ENCODE data around the gene SYPL2. TPM values are rescaled to one million over a fixed set of nuclear protein-coding genes. Genes with fewer than 3 reads are reported as not detected.

SYPL2 gene
- total and polyA plus RNA-seq, 7 experiments from 2014 or later = 0.43 TPM; not detected in 6

DNA sequence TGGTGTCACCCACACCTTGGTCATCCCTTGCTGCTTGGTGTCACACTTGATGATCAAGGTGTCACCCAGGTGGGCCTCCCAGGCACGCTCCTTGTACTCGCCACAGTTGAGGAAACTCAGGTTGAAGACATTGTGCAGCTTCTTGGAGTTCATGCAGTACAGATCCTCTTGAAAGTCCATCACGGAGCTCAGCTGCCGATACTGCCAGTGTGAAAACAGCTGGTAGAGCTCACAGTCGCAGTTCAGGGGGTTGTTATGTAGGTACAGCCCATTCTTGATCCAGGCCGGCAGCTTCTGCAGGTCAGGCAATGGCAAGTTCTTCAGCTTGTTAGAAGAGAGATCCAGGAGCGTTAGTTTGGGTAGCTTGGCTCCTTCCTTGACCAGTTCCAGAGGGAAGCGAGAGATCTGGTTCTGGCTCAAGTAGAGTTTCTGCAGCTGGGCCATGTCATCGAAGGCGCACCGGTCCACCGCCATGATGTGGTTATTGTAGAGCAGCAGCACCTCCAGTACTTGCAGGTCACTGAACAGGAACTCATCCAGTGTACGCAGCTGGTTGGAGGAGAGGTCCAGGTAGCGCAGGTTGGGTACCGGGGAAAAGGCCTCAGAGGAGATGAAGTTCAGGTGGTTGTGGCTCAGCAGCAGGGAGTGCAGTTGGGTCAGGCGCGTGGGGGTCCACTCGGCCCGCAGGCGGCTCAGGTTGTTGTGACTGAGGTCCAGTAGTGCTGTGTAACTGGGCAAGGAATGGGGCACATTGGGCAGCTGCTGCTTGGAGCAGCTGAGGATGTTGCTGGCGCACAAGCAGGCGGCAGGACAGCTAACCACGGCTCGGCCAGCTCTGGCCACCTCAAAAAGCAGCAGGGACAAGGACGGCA is 41.9 kb downstream of the SYPL2 start:
- Mint-ChIP-seq H3K36me3 (peaks cover 7 to 40% (median 26%) of the 10 kb centered on the region in 5 donors), H3K27me3 (peaks cover 0 to 44% (median 0%) of the 10 kb centered on the region in 5 donors), H3K9me3 (peaks cover 0 to 41% (median 5%) of the 10 kb centered on the region in 11 donors), H3K27ac (peak overlapping the region in 8 of 9 donors; percentile 88 to 99 (median 96)), H3K4me1 (peaks cover 45 to 82% (median 77%) of the 10 kb centered on the region in 7 donors), H3K4me3 (peak overlapping the region; percentile 84 to 95 (median 92))
- ChIA-PET CTCF (interaction anchor here (0.5 to 32.6 kb wide), 4 partner anchors 15 to 501 kb away, joined by 3 to 1240 read pairs (median 210); partner anchors contain the start of genes ATXN7L2, CYB561D1 and GPR61), POLR2A (interaction anchor here (1.2 to 29.8 kb wide), 3 partner anchors 14 to 522 kb away, joined by 4 to 520 read pairs (median 478); partner anchors contain the start of genes ATXN7L2 and CYB561D1)
- no peak for ATAC-seq
- Histone ChIP-seq H3K9me3 (ENCODE audit: control insufficient read depth in 2 of 3, low read length in 3 of 3) (peaks cover 0 to 19% (median 0%) of the 10 kb centered on the region in 3 experiments), H3K36me3 (ENCODE audit: control insufficient read depth in 2 of 3, insufficient read depth in 3 of 3, low read length in 3 of 3) (peaks cover 0 to 30% (median 0%) of the 10 kb centered on the region in 3 experiments), H3K4me3 (ENCODE audit: low read length) (peak overlapping the region; percentile 75), H3K27me3 (ENCODE audit: control insufficient read depth in 2 of 2, insufficient read depth in 2 of 2, low read length in 2 of 2) (no peaks in the 10 kb centered on the region), H3K27ac (ENCODE audit: low read depth, low read length) (peak overlapping the region; percentile 81), H3K4me1 (ENCODE audit: control insufficient read depth in 2 of 2, insufficient read depth in 2 of 2, low read length in 2 of 2) (peaks cover 29 to 59% of the 10 kb centered on the region in 2 donors)
- intact Hi-C loops (cut with micrococcal nuclease) = loop anchor here in 1 of 2 donors (10.0 kb wide), 1 partner anchor 543 kb away; the partner anchor contains the start of gene CLCC1
- DNase-seq = no peak

DNA sequence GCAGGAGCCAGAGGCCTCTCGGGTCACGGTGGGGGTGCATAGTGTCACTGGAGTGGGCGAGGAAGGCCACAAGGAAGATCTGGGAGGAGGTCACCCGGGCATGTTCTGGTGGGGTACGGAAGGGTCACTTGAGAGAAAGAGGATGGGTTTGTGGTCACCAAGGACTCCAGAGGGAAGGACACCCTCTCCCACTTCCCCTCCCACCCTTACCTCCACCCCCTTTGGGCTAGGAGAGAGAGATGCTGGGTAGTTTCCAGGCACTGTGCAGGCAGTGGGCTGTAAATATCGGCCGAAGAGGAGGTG is 42.5 kb downstream of the SYPL2 start:
- no peaks in the 10 kb centered on the region for H3K27me3 ChIP-seq (ENCODE audit: control insufficient read depth in 2 of 2, insufficient read depth in 2 of 2, low read length in 2 of 2)
- Mint-ChIP-seq H3K4me3 (peak overlapping the region; percentile 84 to 95 (median 92)), H3K27ac (peak overlapping the region in 8 of 9 donors; percentile 88 to 99 (median 96)), H3K9me3 (peaks cover 0 to 41% (median 5%) of the 10 kb centered on the region in 11 donors), H3K36me3 (peaks cover 7 to 40% (median 24%) of the 10 kb centered on the region in 5 donors), H3K27me3 (peaks cover 0 to 47% (median 0%) of the 10 kb centered on the region in 5 donors), H3K4me1 (peaks cover 41 to 81% (median 74%) of the 10 kb centered on the region in 7 donors)
- DNase-seq (no peak), ATAC-seq (peak; percentile 1)
- ChIA-PET POLR2A (interaction anchor here (1.4 to 29.8 kb wide), 3 partner anchors 15 to 39 kb away, joined by 4 to 520 read pairs (median 478); partner anchors contain the start of genes ATXN7L2, CYB561D1 and GNAI3), CTCF (interaction anchor here (1.2 to 32.6 kb wide), 4 partner anchors 16 to 232 kb away, joined by 3 to 1240 read pairs (median 210); partner anchors contain the start of genes ATXN7L2, CYB561D1 and GPR61)
- peak overlapping the region; percentile 81 for H3K27ac ChIP-seq (ENCODE audit: low read depth, low read length)
- intact Hi-C loops (cut with micrococcal nuclease) = loop anchor here in 1 of 2 donors (1.0 to 10.0 kb wide), 3 partner anchors 15 to 544 kb away; partner anchors contain the start of genes ATXN7L2, CLCC1 and CYB561D1
- H3K4me1 ChIP-seq (ENCODE audit: control insufficient read depth in 2 of 2, insufficient read depth in 2 of 2, low read length in 2 of 2) = peaks cover 27 to 59% of the 10 kb centered on the region in 2 donors
- H3K36me3 ChIP-seq (ENCODE audit: control insufficient read depth in 2 of 3, insufficient read depth in 3 of 3, low read length in 3 of 3) = peaks cover 0 to 30% (median 0%) of the 10 kb centered on the region in 3 experiments
- H3K9me3 ChIP-seq (ENCODE audit: control insufficient read depth in 2 of 3, low read length in 3 of 3) = peaks cover 0 to 19% (median 0%) of the 10 kb centered on the region in 3 experiments
- H3K4me3 ChIP-seq (ENCODE audit: low read length) = peak overlapping the region; percentile 75

GRCh38 chr1:109509176-109510134 is 43.1 kb downstream of the SYPL2 start, which contains the start of gene AMIGO1:
AMIGO1 (minus strand) TSS chr1:109509727; CDS start chr1:109508912, 815 bp downstream.
- Mint-ChIP-seq H3K27ac (peak within 1 kb of the TSS in 8 of 9 donors; percentile 94 to 99 (median 98)), H3K9me3 (peaks cover 0 to 41% (median 5%) of the 10 kb centered on the region in 11 donors), H3K4me3 (peak within 1 kb of the TSS; percentile 91 to 97 (median 96)), H3K36me3 (peaks cover 4 to 39% (median 22%) of the 10 kb centered on the region in 5 donors), H3K27me3 (peaks cover 0 to 47% (median 0%) of the 10 kb centered on the region in 5 donors), H3K4me1 (peaks cover 37 to 75% (median 68%) of the 10 kb centered on the region in 7 donors)
- Histone ChIP-seq H3K27me3 (ENCODE audit: control insufficient read depth in 2 of 2, insufficient read depth in 2 of 2, low read length in 2 of 2) (no peaks in the 10 kb centered on the region), H3K4me1 (ENCODE audit: control insufficient read depth in 2 of 2, insufficient read depth in 2 of 2, low read length in 2 of 2) (peaks cover 22 to 58% of the 10 kb centered on the region in 2 donors), H3K27ac (ENCODE audit: low read depth, low read length) (peak within 1 kb of the TSS; percentile 81), H3K9me3 (ENCODE audit: control insufficient read depth in 2 of 3, low read length in 3 of 3) (peaks cover 0 to 19% (median 0%) of the 10 kb centered on the region in 3 experiments), H3K4me3 (ENCODE audit: low read length) (peak within 1 kb of the TSS; percentile 75), H3K36me3 (ENCODE audit: control insufficient read depth in 2 of 3, insufficient read depth in 3 of 3, low read length in 3 of 3) (peaks cover 0 to 30% (median 0%) of the 10 kb centered on the region in 3 experiments)
- intact Hi-C loops (cut with micrococcal nuclease) = loop anchor here (1.0 to 10.0 kb wide), 4 partner anchors 7 to 545 kb away; partner anchors contain the start of genes ATXN7L2 (in 1 of the 2), CLCC1 (in 1 of the 2) and CYB561D1 (in 1 of the 2)
- ATAC-seq (peak; percentile 88), DNase-seq (peak; percentile 61 to 76 (median 71))
- ChIA-PET CTCF (interaction anchor here (1.2 to 32.6 kb wide), 4 partner anchors 16 to 232 kb away, joined by 3 to 1240 read pairs (median 210); partner anchors contain the start of genes ATXN7L2, CYB561D1 and GPR61), POLR2A (interaction anchor here (0.9 to 29.8 kb wide), 5 partner anchors 9 to 39 kb away, joined by 3 to 520 read pairs (median 4); partner anchors contain the start of genes ATXN7L2, CYB561D1 and GNAI3)

DNA sequence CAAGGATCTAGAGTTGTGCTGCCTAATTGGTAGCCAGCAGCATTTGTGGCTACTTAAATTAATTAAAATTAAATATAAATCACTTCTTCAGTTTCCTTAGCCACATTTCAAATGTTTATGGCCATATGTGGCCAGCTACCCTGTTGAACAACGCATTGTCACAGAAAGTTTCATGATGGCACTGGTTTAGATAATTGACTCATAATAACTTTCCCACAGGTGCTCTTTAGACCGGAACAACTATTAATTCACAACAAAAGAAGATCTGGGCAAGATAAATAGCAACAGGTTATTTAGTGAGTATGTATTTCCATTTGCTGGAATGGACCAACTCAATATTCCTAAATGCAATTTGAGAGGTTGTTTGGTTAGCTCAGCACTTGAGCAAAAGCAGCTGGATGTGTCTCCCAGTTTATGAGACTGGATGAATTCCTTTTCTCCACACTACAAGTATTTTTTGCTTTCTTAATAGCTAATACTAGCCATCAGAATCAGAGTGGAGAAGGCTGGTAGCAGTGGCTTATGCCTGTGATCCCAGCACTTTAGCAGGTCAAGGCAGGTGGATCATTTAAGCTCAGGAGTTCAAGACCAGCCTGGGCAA is 46.9 kb downstream of the SYPL2 start:
- H3K36me3 Mint-ChIP-seq = peaks cover 3 to 5% (median 4%) of the 10 kb centered on the region in 5 donors
- peaks cover 19 to 45% (median 33%) of the 10 kb centered on the region in 7 donors for H3K4me1 Mint-ChIP-seq
- peaks cover 0 to 4% (median 0%) of the 10 kb centered on the region in 3 experiments for H3K36me3 ChIP-seq (ENCODE audit: control insufficient read depth in 2 of 3, insufficient read depth in 3 of 3, low read length in 3 of 3)
- no peak overlapping the region for H3K4me3 Mint-ChIP-seq
- no peak overlapping the region for H3K27ac ChIP-seq (ENCODE audit: low read depth, low read length)
- peaks cover 0 to 10% (median under 1%) of the 10 kb centered on the region in 11 donors for H3K9me3 Mint-ChIP-seq
- intact Hi-C loops (cut with micrococcal nuclease) = no loop called here
- ChIA-PET CTCF (interaction anchor here (0.6 to 32.6 kb wide), 3 partner anchors 20 to 1001 kb away, joined by 3 to 1240 read pairs (median 417); partner anchors contain the start of genes ATXN7L2, CYB561D1 and GPR61), POLR2A (interaction anchor here (0.9 to 29.8 kb wide), 4 partner anchors 17 to 87 kb away, joined by 3 to 478 read pairs (median 6); partner anchors contain the start of genes ATXN7L2, CYB561D1 and PSMA5)
- no peaks in the 10 kb centered on the region for H3K27me3 ChIP-seq (ENCODE audit: control insufficient read depth in 2 of 2, insufficient read depth in 2 of 2, low read length in 2 of 2)
- ATAC-seq = no peak
- peaks cover 0 to 50% (median 0%) of the 10 kb centered on the region in 5 donors for H3K27me3 Mint-ChIP-seq
- H3K4me1 ChIP-seq (ENCODE audit: control insufficient read depth in 2 of 2, insufficient read depth in 2 of 2, low read length in 2 of 2) = peaks cover 13 to 29% of the 10 kb centered on the region in 2 donors
- peak overlapping the region in 2 of 9 donors; percentile 31 to 51 for H3K27ac Mint-ChIP-seq
- DNase-seq = no peak
- no peak overlapping the region for H3K4me3 ChIP-seq (ENCODE audit: low read length)
- H3K9me3 ChIP-seq (ENCODE audit: control insufficient read depth in 2 of 3, low read length in 3 of 3) = no peaks in the 10 kb centered on the region

GRCh38 chr1:109514846-109515245 is 48.5 kb downstream of the SYPL2 start:
- peaks cover 6 to 20% of the 10 kb centered on the region in 2 donors for H3K4me1 ChIP-seq (ENCODE audit: control insufficient read depth in 2 of 2, insufficient read depth in 2 of 2, low read length in 2 of 2)
- Mint-ChIP-seq H3K4me3 (no peak overlapping the region), H3K4me1 (peaks cover 8 to 33% (median 24%) of the 10 kb centered on the region in 7 donors), H3K27me3 (peaks cover 0 to 38% (median 0%) of the 10 kb centered on the region in 5 donors), H3K9me3 (peaks cover 0 to 2% (median 0%) of the 10 kb centered on the region in 11 donors), H3K27ac (no peak overlapping the region), H3K36me3 (peaks cover 0 to 2% (median 0%) of the 10 kb centered on the region in 5 donors)
- CTCF ChIA-PET = interaction anchor here (0.7 to 25.5 kb wide), 4 partner anchors 17 to 470 kb away, joined by 3 to 417 read pairs (median 16); partner anchors contain the start of genes AHCYL1, ATXN7L2 and CYB561D1
- no peak overlapping the region for H3K27ac ChIP-seq (ENCODE audit: low read depth, low read length)
- intact Hi-C loops (cut with micrococcal nuclease) = no loop called here
- ATAC-seq (no peak), DNase-seq (no peak)
- H3K9me3 ChIP-seq (ENCODE audit: control insufficient read depth in 2 of 3, low read length in 3 of 3) = no peaks in the 10 kb centered on the region
- no peaks in the 10 kb centered on the region for H3K27me3 ChIP-seq (ENCODE audit: control insufficient read depth in 2 of 2, insufficient read depth in 2 of 2, low read length in 2 of 2)
- POLR2A ChIA-PET = interaction anchor here (2.0 to 29.8 kb wide), 3 partner anchors 14 to 21 kb away, joined by 8 to 478 read pairs (median 12); partner anchors contain the start of genes ATXN7L2 and CYB561D1
- no peak overlapping the region for H3K4me3 ChIP-seq (ENCODE audit: low read length)
- no peaks in the 10 kb centered on the region for H3K36me3 ChIP-seq (ENCODE audit: control insufficient read depth in 2 of 3, insufficient read depth in 3 of 3, low read length in 3 of 3)

Measured in naive thymus-derived CD4-positive, alpha-beta T cell (primary cell).